Heart right ventricle (tissue), 16 donors: ENCODE data around the gene IGFBP7. TPM values are rescaled to one million over a fixed set of nuclear protein-coding genes. Genes with fewer than 3 reads are reported as not detected.

Source experiments
- ATAC-seq, 8 donors: fragments of 200-7000 bp; cut with Tn5 transposase; one replicate each; pipeline ENCODE4 v1.9.1; 2020; ENCODE audit warnings: mild to moderate bottlenecking in 8 of 8, moderate library complexity in 8 of 8, moderate number of reproducible peaks in 1 of 8
- DNase-seq, 2 donors: peaks; one replicate each; pipeline ENCODE4 v3.0.0-alpha.2; 2020
- H3K27ac ChIP-seq, 10 donors: fragments of 200-600 bp; sonication (generic) in 2 of 10; one replicate each; pipeline versions ENCODE4 v1.5.0 to v1.8.0; 2020 to 2022; ENCODE audit warnings: mild to moderate bottlenecking in 3 of 10
- H3K27me3 ChIP-seq, 7 donors: fragments of 200-600 bp; one replicate each; pipeline ENCODE4 v1.8.0; 2021 to 2022; ENCODE audit warnings: mild to moderate bottlenecking in 2 of 7
- H3K36me3 ChIP-seq, 9 donors: fragments of 200-600 bp; sonication (generic) in 1 of 9; one replicate each; pipeline versions ENCODE4 v1.5.0 to v1.8.0; 2020 to 2022; ENCODE audit warnings: mild to moderate bottlenecking in 2 of 9
- H3K4me1 ChIP-seq, 9 donors: fragments of 200-600 bp; sonication (generic) in 1 of 9; one replicate each; pipeline versions ENCODE4 v1.5.0 to v1.8.0; 2020 to 2022; ENCODE audit warnings: mild to moderate bottlenecking in 4 of 9
- H3K4me3 ChIP-seq, 10 donors: fragments of 200-600 bp; sonication (generic) in 2 of 10; one replicate each; pipeline versions ENCODE4 v1.5.0 to v1.8.0; 2020 to 2022; ENCODE audit warnings: mild to moderate bottlenecking in 7 of 10, moderate library complexity in 2 of 10
- H3K9me3 ChIP-seq, 11 donors: fragments of 200-600 bp in 10 of 11; sonication (generic) in 2 of 11; one replicate each; pipeline versions ENCODE4 v1.5.0 to v1.8.0; 2013 to 2022; ENCODE audit warnings: mild to moderate bottlenecking in 2 of 11, control low read depth in 1 of 11, moderate library complexity in 1 of 11
- WGBS, 2 donors: extraction: QIAGEN DNeasy Blood & Tissue Kit; methylation state at CpG; one replicate each; pipeline ENCODE4 v1.1.7; 2013; ENCODE audit warnings: inconsistent platforms in 1 of 2; 5-methylcytosine and 5-hydroxymethylcytosine counted together
- intact Hi-C, 10 donors: fragments of 100-400 bp; cut with DNase I; formaldehyde crosslinking; loops; one replicate each; pipeline versions ENCODE4 v1.11.1 to v1.14.2; 2022
- polyA plus RNA-seq, 2 donors: library from polyadenylated mRNA; stranded (reverse); fragments of 200-250 nt; gene quantifications; one replicate each; pipeline ENCODE4 v1.2.3, GENCODE V29; 2013
- total RNA-seq, 10 donors: library from RNA; stranded (reverse); fragmentation: NEBNext Ultra II Directional in 3 of 10; extraction: Animal tissue kit (Norgen Biotek cat#: 25700) in 3 of 10; gene quantifications; one replicate each; pipeline versions ENCODE4 v1.2.1 to v1.2.4, GENCODE V29; 2021 to 2023
- TF ChIP-seq, protein P1 (sequence below), 9 donors: fragments of 200-600 bp; sonication (generic) in 2 of 9; IDR thresholded peaks; one replicate each; pipeline versions ENCODE4 v1.5.0 to v1.8.0; 2021 to 2022; ENCODE audit warnings: antibody characterized with exemption in 9 of 9, mild to moderate bottlenecking in 5 of 9, moderate library complexity in 1 of 9
- donor health status: Arrhythmogenic right ventricular cardiomyopathy.
- donor health status: ischemic (EF 13 %, LVEDD 7.1; RV severe dilation, severe dysfunction).
- donor health status: healthy with polysubstance abuse.
- donor health status: DM: no; HTN: yes; CAD: no.
- donor health status: DM: no; HTN: no; CAD: no.
- donor health status: ischemic (EF 25% LVEDD 6.9; RV normal size, moderate dysfunction).
- donor health status: ischemic (EF 25% LVEDD 5.7; RV mildly dilated, moderate dysfunction).
- donor health status: healthy.
- donor health status: DM: yes; HTN: yes; CAD: no.
- donor health status: Ischemic cardiomyopathy.
- donor health status: ischemic (EF 35%, LVEDD 5.7; RV mildly dilated, moderate dysfunction).
- donor health status: nonischemic (EF 11% LVEDD 7.7; RV severe dilation, severe dysfunction).
- donor health status: DM: yes; HTN: yes; CAD: no.
- donor health status: PGD.
- donor health status: ischemic (EF 29% LVEDD 5.4; RV normal size, mild dysfunction).
- donor health status: nonischemic (EF 23%, LVEDD 6.1; RV moderate dilation, normal function).

Gene IGFBP7
- total and polyA plus RNA-seq, 12 donors: 498 to 1,251 (median 626) TPM

- H3K4me1 ChIP-seq: peaks cover 14 to 88% (median 70%) of the 10 kb centered on the region in 9 donors
- 83 to 88% methylated on average over 2 of the region's 2 CpGs for WGBS, 2 donors
Observed at GRCh38 chr4:57089549-57089948, 20.6 kb downstream of the IGFBP7 start.

GRCh38 chr4:57086031-57086723 is 24.0 kb downstream of the IGFBP7 start:
- Histone ChIP-seq H3K27ac (peak overlapping the region in 9 of 10 donors; percentile 26 to 100 (median 54)), H3K4me1 (peaks cover 5 to 88% (median 71%) of the 10 kb centered on the region in 9 donors)
- ATAC-seq: peak in 5 of 8 donors; percentile 62 to 89 (median 65)

More at GRCh38 chr4:57089549-57089948, 20.6 kb downstream of the IGFBP7 start:
- ATAC-seq (no peak), DNase-seq (no peak)
- peak overlapping the region in 8 of 10 donors; percentile 22 to 100 (median 60) for H3K27ac ChIP-seq
- intact Hi-C loops: no loop called here
- H3K9me3 ChIP-seq: no peaks in the 10 kb centered on the region
- H3K36me3 ChIP-seq: peaks cover 0 to 45% (median 0%) of the 10 kb centered on the region in 9 donors
- TF ChIP-seq, protein P1, sequence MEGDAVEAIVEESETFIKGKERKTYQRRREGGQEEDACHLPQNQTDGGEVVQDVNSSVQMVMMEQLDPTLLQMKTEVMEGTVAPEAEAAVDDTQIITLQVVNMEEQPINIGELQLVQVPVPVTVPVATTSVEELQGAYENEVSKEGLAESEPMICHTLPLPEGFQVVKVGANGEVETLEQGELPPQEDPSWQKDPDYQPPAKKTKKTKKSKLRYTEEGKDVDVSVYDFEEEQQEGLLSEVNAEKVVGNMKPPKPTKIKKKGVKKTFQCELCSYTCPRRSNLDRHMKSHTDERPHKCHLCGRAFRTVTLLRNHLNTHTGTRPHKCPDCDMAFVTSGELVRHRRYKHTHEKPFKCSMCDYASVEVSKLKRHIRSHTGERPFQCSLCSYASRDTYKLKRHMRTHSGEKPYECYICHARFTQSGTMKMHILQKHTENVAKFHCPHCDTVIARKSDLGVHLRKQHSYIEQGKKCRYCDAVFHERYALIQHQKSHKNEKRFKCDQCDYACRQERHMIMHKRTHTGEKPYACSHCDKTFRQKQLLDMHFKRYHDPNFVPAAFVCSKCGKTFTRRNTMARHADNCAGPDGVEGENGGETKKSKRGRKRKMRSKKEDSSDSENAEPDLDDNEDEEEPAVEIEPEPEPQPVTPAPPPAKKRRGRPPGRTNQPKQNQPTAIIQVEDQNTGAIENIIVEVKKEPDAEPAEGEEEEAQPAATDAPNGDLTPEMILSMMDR (IDR thresholded peaks at IDR 0.05): no peak
- H3K27me3 ChIP-seq: no peaks in the 10 kb centered on the region
- H3K4me3 ChIP-seq: no peak overlapping the region

DNA sequence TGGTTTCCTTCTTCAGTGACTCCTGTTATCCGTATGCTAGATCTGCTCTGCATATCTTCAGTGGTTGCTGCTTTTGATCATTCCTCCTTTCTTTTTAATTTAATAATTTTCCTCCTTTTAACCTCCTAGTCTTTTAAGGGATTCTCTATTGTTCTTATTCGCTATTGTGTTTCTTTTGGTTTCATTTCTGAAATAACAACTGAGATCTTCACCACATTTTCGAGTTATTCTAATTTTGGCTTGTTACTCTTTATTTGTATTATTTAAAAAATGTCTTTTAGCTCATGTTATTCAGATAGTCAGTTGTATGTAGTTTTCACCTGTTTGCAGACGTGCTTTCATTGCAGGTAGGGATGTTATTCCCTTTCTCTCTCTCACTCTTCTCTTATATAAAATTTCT is 24.9 kb downstream of the IGFBP7 start:
- Histone ChIP-seq H3K27ac (peak overlapping the region in 7 of 10 donors; percentile 19 to 100 (median 36)), H3K4me1 (peaks cover 10 to 88% (median 71%) of the 10 kb centered on the region in 9 donors), H3K9me3 (no peaks in the 10 kb centered on the region), H3K36me3 (peaks cover 0 to 33% (median 0%) of the 10 kb centered on the region in 9 donors), H3K27me3 (no peaks in the 10 kb centered on the region), H3K4me3 (no peak overlapping the region)
- WGBS, 2 donors: 67 to 85% methylated on average over 4 of the region's 4 CpGs
- intact Hi-C loops: no loop called here
- DNase-seq: no peak
- no peak for ATAC-seq
- TF ChIP-seq, protein P1 (IDR thresholded peaks at IDR 0.05): no peak

More at GRCh38 chr4:57086031-57086723, 24.0 kb downstream of the IGFBP7 start:
- no peak for DNase-seq
- H3K27me3 ChIP-seq: no peaks in the 10 kb centered on the region
- TF ChIP-seq, protein P1 (IDR thresholded peaks at IDR 0.05): no peak
- 26 to 44% methylated on average over 4 of the region's 4 CpGs for WGBS, 2 donors
- intact Hi-C loops: no loop called here
- peaks cover 0 to 42% (median 0%) of the 10 kb centered on the region in 9 donors for H3K36me3 ChIP-seq
- H3K4me3 ChIP-seq: no peak overlapping the region
- H3K9me3 ChIP-seq: no peaks in the 10 kb centered on the region

GRCh38 chr4:57084360-57084759 is 25.8 kb downstream of the IGFBP7 start:
- Histone ChIP-seq H3K4me1 (peaks cover 10 to 88% (median 71%) of the 10 kb centered on the region in 9 donors), H3K4me3 (no peak overlapping the region), H3K27me3 (no peaks in the 10 kb centered on the region), H3K27ac (peak overlapping the region in 3 of 10 donors; percentile 73 to 100 (median 79)), H3K36me3 (peaks cover 0 to 25% (median 0%) of the 10 kb centered on the region in 9 donors), H3K9me3 (no peaks in the 10 kb centered on the region)
- TF ChIP-seq, protein P1 (IDR thresholded peaks at IDR 0.05): no peak
- no peak for DNase-seq
- 78 to 82% methylated on average over 2 of the region's 2 CpGs for WGBS, 2 donors
- intact Hi-C loops: no loop called here
- no peak for ATAC-seq
